Measurements from ENCODE around the gene POLK.
A peak's percentile ranks its signal among the peaks of the same experiment; 100 is the strongest.
"Not testable (repeated sequence)": the region's sequence is repeated elsewhere in the genome, so short reads cannot be mapped to it uniquely, and the experiment has no call there.

Gene POLK

GRCh38 chr5:75571547-75571946, 59.9 kb downstream of the POLK start:
- Mint-ChIP-seq H3K4me3 (no peak overlapping the region), H3K4me1 (peaks cover 22 to 53% of the 10 kb centered on the region in 2 donors), H3K36me3 (peaks cover 14 to 17% of the 10 kb centered on the region in 2 donors), H3K9me3 (peaks cover 0 to 1% of the 10 kb centered on the region in 2 donors), H3K27me3 (no peaks in the 10 kb centered on the region), H3K27ac (peak overlapping the region; percentile 62)
- DNase-seq (no peak), ATAC-seq (replicated peaks) (no peak)

GRCh38 chr5:75574791-75575190, 63.1 kb downstream of the POLK start:
- Mint-ChIP-seq H3K27me3 (no peaks in the 10 kb centered on the region), H3K9me3 (peaks cover 0 to 1% of the 10 kb centered on the region in 2 donors), H3K4me1 (peaks cover 10 to 30% of the 10 kb centered on the region in 2 donors), H3K36me3 (peaks cover 8 to 18% of the 10 kb centered on the region in 2 donors), H3K4me3 (peak overlapping the region; percentile 76), H3K27ac (peak overlapping the region; percentile 57)
- ATAC-seq (replicated peaks) (peak in 1 of 2 donors; percentile 4), DNase-seq (no peak)

DNA sequence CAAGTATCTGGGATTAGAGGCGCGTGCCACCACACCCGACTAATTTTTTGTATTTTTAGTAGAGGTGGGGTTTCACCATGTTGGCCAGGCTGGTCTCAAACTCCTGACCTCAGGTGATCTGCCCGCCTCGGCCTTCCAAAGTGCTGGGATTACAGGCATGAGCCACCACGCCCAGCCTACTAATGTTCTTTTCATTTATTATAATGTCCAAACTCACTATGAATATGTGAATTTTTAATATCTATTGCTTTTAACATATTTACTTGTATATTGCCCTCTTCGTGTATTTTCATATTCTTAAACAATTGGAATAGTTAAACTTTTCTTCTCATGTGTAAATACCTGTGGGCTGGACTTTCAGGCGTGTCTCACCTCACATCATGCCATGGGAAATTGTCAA, 66.6 kb downstream of the POLK start:
- not testable (repeated sequence) for H3K27me3 Mint-ChIP-seq; ATAC-seq (replicated peaks); DNase-seq; H3K4me3 Mint-ChIP-seq; H3K9me3 Mint-ChIP-seq; H3K27ac Mint-ChIP-seq
- peaks cover 6 to 19% of the 10 kb centered on the region in 2 donors for H3K4me1 Mint-ChIP-seq
- peaks cover 6 to 21% of the 10 kb centered on the region in 2 donors for H3K36me3 Mint-ChIP-seq

- H3K27ac Mint-ChIP-seq = no peak overlapping the region
- ATAC-seq (replicated peaks) (no peak), DNase-seq (no peak)
- H3K27me3 Mint-ChIP-seq = no peaks in the 10 kb centered on the region
- no peaks in the 10 kb centered on the region for H3K9me3 Mint-ChIP-seq
- peaks cover 23 to 27% of the 10 kb centered on the region in 2 donors for H3K36me3 Mint-ChIP-seq
- H3K4me1 Mint-ChIP-seq = no peaks in the 10 kb centered on the region
- H3K4me3 Mint-ChIP-seq = no peak overlapping the region
Measured at GRCh38 chr5:75584641-75585040, 73.0 kb downstream of the POLK start.

- H3K27ac Mint-ChIP-seq = no peak overlapping the region
- H3K36me3 Mint-ChIP-seq = peaks cover 33 to 41% of the 10 kb centered on the region in 2 donors
- no peak overlapping the region for H3K4me3 Mint-ChIP-seq
- no peak for DNase-seq
- ATAC-seq (replicated peaks) = no peak
- peaks cover 0 to 2% of the 10 kb centered on the region in 2 donors for H3K4me1 Mint-ChIP-seq
- no peaks in the 10 kb centered on the region for H3K9me3 Mint-ChIP-seq
- no peaks in the 10 kb centered on the region for H3K27me3 Mint-ChIP-seq
Measured at GRCh38 chr5:75588666-75589065, 77.0 kb downstream of the POLK start.

- peaks cover 11 to 38% of the 10 kb centered on the region in 2 donors for H3K36me3 Mint-ChIP-seq
- DNase-seq (no peak), ATAC-seq (replicated peaks) (no peak)
- H3K4me1 Mint-ChIP-seq = no peaks in the 10 kb centered on the region
- H3K9me3 Mint-ChIP-seq = no peaks in the 10 kb centered on the region
- no peaks in the 10 kb centered on the region for H3K27me3 Mint-ChIP-seq
- no peak overlapping the region for H3K27ac Mint-ChIP-seq
- no peak overlapping the region for H3K4me3 Mint-ChIP-seq
Measured at GRCh38 chr5:75600535-75600934, 88.8 kb downstream of the POLK start.

DNA sequence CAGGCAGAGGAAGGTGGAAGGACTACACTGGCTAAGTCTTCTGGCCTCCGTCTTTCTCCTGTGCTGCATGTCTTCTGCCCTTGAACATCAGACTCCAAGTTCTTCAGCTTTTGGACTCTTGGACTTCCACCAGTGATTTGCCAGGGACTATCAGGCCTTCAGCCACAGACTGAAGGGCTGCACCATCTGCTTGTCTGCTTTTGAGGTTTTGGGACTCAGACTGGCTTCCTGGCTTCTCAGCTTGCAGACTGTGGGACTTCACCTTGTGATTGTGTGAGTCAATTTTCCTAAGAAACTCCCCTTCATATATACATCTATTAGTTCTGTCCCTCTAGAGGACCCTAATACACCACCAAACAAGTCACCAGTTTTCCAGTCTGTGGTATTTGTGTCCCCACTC, 89.9 kb downstream of the POLK start:
- DNase-seq (no peak), ATAC-seq (replicated peaks) (no peak)
- peaks cover 0 to under 1% of the 10 kb centered on the region in 2 donors for H3K4me1 Mint-ChIP-seq
- peaks cover 11 to 35% of the 10 kb centered on the region in 2 donors for H3K36me3 Mint-ChIP-seq
- no peak overlapping the region for H3K4me3 Mint-ChIP-seq
- no peak overlapping the region for H3K27ac Mint-ChIP-seq
- no peaks in the 10 kb centered on the region for H3K9me3 Mint-ChIP-seq
- no peaks in the 10 kb centered on the region for H3K27me3 Mint-ChIP-seq

- Mint-ChIP-seq H3K27me3 (no peaks in the 10 kb centered on the region), H3K4me1 (peaks cover 4% of the 10 kb centered on the region in 2 donors)
- ATAC-seq (replicated peaks) = no peak
Measured at GRCh38 chr5:75601996-75602395, 90.3 kb downstream of the POLK start.

DNA sequence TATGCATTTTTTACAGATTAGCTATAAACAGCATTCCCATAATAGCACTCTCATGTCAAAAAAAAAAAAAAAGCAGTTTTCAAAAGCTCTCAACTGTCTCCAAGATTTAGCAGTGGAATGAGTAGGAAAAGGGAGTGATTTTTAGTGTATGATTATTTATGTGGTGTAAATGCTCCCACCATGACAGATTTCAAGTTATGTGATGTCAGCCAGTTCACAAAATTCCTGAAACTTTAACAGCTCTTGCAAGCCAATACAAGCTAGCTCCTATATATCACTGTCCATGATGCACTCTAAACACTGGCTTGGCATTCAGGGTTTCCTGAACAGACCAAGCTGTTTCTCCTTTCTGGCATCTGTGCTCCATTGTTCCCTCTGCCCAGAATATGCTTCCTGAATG, 91.7 kb downstream of the POLK start:
- no peak for ATAC-seq (replicated peaks)
- Mint-ChIP-seq H3K4me1 (peaks cover 5 to 11% of the 10 kb centered on the region in 2 donors), H3K36me3 (peaks cover 20 to 41% of the 10 kb centered on the region in 2 donors), H3K4me3 (no peak overlapping the region), H3K27me3 (no peaks in the 10 kb centered on the region), H3K9me3 (no peaks in the 10 kb centered on the region), H3K27ac (no peak overlapping the region)
- no peak for DNase-seq

More at GRCh38 chr5:75601996-75602395, 90.3 kb downstream of the POLK start:
- DNase-seq = no peak
- H3K4me3 Mint-ChIP-seq = no peak overlapping the region
- H3K36me3 Mint-ChIP-seq = peaks cover 15 to 39% of the 10 kb centered on the region in 2 donors
- no peaks in the 10 kb centered on the region for H3K9me3 Mint-ChIP-seq
- H3K27ac Mint-ChIP-seq = no peak overlapping the region

DNA sequence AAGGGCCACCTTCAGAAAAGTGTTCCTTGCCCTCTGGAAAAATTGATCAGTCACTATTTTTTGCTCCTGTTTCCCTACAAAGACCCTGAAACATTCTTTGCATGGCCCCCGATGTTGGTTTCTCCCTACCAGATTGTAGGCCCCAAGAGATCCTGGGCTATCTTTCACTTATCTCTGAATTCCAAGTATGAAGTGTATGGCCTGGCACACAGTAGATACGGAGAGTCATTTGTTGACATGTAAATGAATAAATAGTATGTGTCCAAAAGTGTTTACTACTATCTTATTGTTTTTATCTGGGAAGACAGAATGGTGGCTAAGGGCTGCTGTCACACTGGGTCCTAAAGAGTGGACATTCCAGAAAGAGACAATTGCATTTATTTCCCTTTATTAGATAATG, 92.1 kb downstream of the POLK start:
- no peak overlapping the region for H3K4me3 Mint-ChIP-seq
- no peaks in the 10 kb centered on the region for H3K27me3 Mint-ChIP-seq
- H3K9me3 Mint-ChIP-seq = no peaks in the 10 kb centered on the region
- DNase-seq = no peak
- H3K4me1 Mint-ChIP-seq = peaks cover 5 to 11% of the 10 kb centered on the region in 2 donors
- no peak for ATAC-seq (replicated peaks)
- H3K27ac Mint-ChIP-seq = no peak overlapping the region
- H3K36me3 Mint-ChIP-seq = peaks cover 22 to 44% of the 10 kb centered on the region in 2 donors

- H3K36me3 Mint-ChIP-seq = peaks cover 20 to 41% of the 10 kb centered on the region in 2 donors
- H3K27me3 Mint-ChIP-seq, DNase-seq, H3K4me3 Mint-ChIP-seq, H3K9me3 Mint-ChIP-seq, H3K27ac Mint-ChIP-seq: not testable (repeated sequence)
- peaks cover 11 to 23% of the 10 kb centered on the region in 2 donors for H3K4me1 Mint-ChIP-seq
- ATAC-seq (replicated peaks) = peak; percentile 43 to 48
Measured at GRCh38 chr5:75607341-75607740, 95.7 kb downstream of the POLK start.

GRCh38 chr5:75608870-75609269, 97.2 kb downstream of the POLK start:
- Mint-ChIP-seq H3K4me3 (no peak overlapping the region), H3K36me3 (peaks cover 17 to 32% of the 10 kb centered on the region in 2 donors), H3K4me1 (peaks cover 14 to 23% of the 10 kb centered on the region in 2 donors), H3K9me3 (no peaks in the 10 kb centered on the region), H3K27me3 (peaks cover 9 to 10% of the 10 kb centered on the region in 2 donors), H3K27ac (no peak overlapping the region)
- no peak for DNase-seq
- no peak for ATAC-seq (replicated peaks)

GRCh38 chr5:75610201-75610600, 98.5 kb downstream of the POLK start:
- no peak overlapping the region for H3K4me3 Mint-ChIP-seq
- DNase-seq (no peak), ATAC-seq (replicated peaks) (no peak)
- H3K27me3 Mint-ChIP-seq = peaks cover 9 to 10% of the 10 kb centered on the region in 2 donors
- H3K9me3 Mint-ChIP-seq = no peaks in the 10 kb centered on the region
- H3K36me3 Mint-ChIP-seq = peaks cover 14 to 24% of the 10 kb centered on the region in 2 donors
- peaks cover 14 to 23% of the 10 kb centered on the region in 2 donors for H3K4me1 Mint-ChIP-seq
- H3K27ac Mint-ChIP-seq = no peak overlapping the region

DNA sequence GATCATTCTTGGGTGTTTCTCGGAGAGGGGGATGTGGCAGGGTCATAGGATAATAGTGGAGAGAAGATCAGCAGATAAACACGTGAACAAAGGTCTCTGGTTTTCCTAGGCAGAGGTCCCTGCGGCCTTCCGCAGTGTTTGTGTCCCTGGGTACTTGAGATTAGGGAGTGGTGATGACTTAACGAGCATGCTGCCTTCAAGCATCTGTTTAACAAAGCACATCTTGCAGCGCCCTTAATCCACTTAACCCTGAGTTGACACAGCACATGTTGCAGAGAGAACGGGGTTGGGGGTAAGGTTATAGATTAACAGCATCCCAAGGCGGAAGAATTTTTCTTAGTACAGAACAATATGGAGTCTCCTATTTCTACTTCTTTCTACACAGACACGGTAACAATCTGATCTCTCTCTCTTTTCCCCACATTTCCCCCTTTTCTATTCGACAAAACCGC, 99.2 kb downstream of the POLK start:
- not testable (repeated sequence) for DNase-seq

More for the DNA sequence above, 99.2 kb downstream of the POLK start:
- not testable (repeated sequence) for H3K9me3 Mint-ChIP-seq, H3K27ac Mint-ChIP-seq
- H3K4me1 Mint-ChIP-seq = peaks cover 14 to 23% of the 10 kb centered on the region in 2 donors
- peak in 1 of 2 donors; percentile 7 for ATAC-seq (replicated peaks)
- peaks cover 14 to 18% of the 10 kb centered on the region in 2 donors for H3K36me3 Mint-ChIP-seq
- H3K4me3 Mint-ChIP-seq = peak overlapping the region; percentile 80 to 81
- peaks cover 9 to 10% of the 10 kb centered on the region in 2 donors for H3K27me3 Mint-ChIP-seq
